ENCODE measurements around the gene ZNF236.

DNA sequence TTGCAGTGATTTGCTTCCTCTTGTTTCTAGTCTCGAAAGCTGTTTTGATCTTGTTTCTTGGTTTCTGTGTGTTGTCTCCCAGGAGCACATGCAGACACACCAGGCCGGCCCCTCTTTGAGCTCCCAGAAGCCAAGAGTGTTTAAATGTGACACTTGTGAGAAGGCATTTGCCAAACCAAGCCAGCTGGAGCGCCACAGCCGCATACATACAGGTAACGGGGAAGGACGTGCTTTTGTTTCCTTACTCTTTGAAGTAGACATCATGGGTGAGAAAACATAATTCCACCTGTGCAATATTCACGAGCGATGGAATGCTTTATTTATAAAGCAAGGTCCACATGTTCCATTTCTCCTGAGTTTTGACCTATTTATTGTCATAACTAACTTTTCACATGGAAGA, 137.2 kb downstream of the ZNF236 start:
- TF ChIP-seq, protein P1, sequence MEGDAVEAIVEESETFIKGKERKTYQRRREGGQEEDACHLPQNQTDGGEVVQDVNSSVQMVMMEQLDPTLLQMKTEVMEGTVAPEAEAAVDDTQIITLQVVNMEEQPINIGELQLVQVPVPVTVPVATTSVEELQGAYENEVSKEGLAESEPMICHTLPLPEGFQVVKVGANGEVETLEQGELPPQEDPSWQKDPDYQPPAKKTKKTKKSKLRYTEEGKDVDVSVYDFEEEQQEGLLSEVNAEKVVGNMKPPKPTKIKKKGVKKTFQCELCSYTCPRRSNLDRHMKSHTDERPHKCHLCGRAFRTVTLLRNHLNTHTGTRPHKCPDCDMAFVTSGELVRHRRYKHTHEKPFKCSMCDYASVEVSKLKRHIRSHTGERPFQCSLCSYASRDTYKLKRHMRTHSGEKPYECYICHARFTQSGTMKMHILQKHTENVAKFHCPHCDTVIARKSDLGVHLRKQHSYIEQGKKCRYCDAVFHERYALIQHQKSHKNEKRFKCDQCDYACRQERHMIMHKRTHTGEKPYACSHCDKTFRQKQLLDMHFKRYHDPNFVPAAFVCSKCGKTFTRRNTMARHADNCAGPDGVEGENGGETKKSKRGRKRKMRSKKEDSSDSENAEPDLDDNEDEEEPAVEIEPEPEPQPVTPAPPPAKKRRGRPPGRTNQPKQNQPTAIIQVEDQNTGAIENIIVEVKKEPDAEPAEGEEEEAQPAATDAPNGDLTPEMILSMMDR (IDR thresholded peaks at IDR 0.05; ENCODE audit: insufficient read depth, low read length, poor library complexity, severe bottlenecking), result no peak
- TF ChIP-seq EZH2phosphoT487 (conservative IDR thresholded peaks at IDR 0.05; ENCODE audit: low read length), result no peak

Measured in SU-DHL-6 (cell line).